RCC 7860 (cell line): ENCODE data around the gene CD58.
"Not testable (repeated sequence)": the region's sequence is repeated elsewhere in the genome, so short reads cannot be mapped to it uniquely, and the experiment has no call there.

Experiments
- DNase-seq: peaks from one replicate; pipeline ENCODE4 v3.0.0-alpha.2; 2015; ENCODE audit warnings: low spot score
- FAIRE-seq: peaks from 2 replicates; lab custom pipeline; 2012; peaks lifted over from hg19 to GRCh38; lab: Jason Lieb, UNC

The CD58 gene

GRCh38 chr1:116570358-116571214, at the start of gene CD58:
CD58 (minus strand) TSS chr1:116571026; CDS start chr1:116570972, 54 bp downstream.
- DNase-seq (peak; percentile 77), FAIRE-seq (no peak)

DNA sequence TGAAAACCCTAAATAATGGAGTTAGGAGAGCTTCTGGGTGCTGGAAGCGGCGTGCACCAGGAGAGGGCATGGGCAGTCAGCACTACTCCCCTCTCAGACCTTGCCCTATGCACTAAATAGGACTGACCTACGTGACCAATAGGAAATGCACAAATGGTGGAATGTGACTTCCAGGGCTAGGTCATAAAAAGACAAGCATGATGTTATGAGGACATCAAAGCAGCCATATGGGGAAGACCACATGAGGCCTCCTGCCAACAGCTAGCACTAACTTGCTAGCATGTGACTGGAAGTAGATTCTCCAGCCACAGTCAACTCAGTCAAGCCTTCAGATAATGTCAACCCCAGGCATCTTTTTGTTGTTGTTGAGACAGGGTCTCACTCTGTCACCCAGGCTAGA, 49.6 kb upstream of the CD58 start:
- not testable (repeated sequence) for DNase-seq, FAIRE-seq

DNA sequence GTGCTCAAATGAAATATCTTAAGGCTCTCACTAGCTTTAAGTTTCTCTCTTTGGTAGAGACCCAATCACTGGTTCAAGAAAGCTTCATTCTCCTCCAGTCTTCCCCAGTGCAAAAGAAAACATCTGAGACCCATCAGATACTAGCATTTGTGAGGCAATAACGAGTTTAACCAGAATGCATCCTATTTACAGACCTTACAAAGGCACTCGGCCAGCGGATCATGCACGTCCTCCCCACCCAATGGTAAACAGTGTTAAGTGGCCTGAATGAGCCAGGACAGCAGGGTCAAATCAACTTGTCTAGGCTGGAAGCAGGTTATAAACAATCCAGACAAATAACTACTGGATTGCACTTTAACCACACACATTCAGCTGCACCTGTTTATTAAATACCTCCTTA, 48.3 kb upstream of the CD58 start:
- not testable (repeated sequence) for DNase-seq, FAIRE-seq

- FAIRE-seq, DNase-seq: not testable (repeated sequence)
These were observed 47.0 kb upstream of the CD58 start for GRCh38 chr1:116617808-116618207.

DNA sequence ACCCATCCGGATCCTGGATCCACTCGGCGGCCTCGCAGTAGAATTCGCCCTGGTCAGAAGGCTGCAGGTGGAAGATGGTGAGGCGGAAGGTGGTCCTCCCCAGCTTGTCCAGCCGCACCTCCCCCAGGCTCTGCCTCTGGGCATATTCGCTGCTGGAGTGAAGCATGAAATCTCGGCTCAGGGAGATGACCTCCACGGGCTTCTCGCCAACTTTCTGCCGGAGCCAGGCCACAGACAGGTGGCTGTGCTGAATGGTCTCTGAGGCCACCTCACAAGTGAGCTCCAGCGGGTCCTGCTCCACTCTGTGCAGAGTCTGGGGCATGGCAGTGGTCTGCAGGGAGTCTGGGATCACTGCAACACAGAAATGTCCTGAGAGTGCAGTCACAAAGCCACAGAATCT, 43.0 kb upstream of the CD58 start:
- not testable (repeated sequence) for DNase-seq, FAIRE-seq

- DNase-seq, FAIRE-seq: not testable (repeated sequence)
These were observed 39.1 kb upstream of the CD58 start for GRCh38 chr1:116609801-116610371.

GRCh38 chr1:116608841-116609240, 38.0 kb upstream of the CD58 start:
- not testable (repeated sequence) for FAIRE-seq, DNase-seq

DNA sequence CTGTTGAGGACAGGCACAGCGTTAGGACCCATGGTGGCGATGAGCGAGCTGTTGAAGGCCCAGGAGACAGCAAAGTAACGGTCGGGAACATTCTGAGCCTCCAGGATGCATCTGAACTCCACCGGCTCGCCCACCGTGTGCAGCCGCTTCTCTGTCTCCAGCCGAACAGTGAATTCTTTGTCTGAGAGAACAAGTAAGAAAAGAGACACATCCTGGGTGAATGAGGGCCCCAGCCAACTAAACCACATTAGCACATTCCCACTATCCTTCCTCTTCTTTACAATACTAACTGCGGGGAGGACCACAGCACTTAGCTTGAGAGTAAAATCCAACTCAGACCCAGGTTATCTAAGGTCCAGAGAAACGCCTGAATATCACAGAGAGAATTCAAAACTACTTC, 37.3 kb upstream of the CD58 start:
- DNase-seq, FAIRE-seq: not testable (repeated sequence)

DNA sequence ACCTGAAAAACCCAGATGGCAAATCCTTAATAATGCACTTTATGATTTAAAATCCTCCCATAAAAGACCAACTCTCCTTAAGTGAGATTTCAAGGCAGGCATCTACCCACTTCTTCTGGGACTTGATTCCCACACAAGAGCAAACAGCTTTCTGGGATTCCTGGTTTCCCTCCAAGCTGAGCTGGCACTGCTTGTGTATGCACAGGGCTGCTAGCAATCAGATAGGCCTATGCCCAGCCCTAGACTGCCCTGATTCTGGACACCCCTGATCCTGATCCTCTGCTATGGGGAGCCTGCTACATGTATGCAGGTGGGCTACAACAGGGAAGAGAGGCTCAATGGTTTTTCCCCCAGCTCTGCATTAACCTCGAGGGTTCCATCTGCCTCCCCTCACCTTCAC, 36.6 kb upstream of the CD58 start:
- FAIRE-seq, DNase-seq: not testable (repeated sequence)

DNA sequence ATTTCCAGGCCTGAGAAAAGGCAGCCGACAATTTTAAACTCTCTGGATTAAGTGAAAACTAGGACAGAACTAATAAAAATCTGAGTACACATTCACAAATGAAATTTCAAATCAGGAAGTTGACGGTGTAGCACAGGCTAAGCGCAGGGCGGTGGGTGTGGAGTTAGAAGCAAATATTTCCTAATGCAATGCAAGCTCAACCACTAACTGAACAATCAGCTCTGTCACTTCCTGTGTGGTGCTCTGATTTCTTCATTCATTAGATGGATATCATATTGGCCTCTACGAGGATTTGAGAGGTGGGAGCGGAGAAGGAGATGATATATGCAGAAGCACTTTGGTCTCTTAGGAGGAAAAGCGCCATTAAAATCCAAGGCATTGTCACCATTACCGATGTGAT, 35.2 kb upstream of the CD58 start:
- FAIRE-seq = not testable (repeated sequence)

DNA sequence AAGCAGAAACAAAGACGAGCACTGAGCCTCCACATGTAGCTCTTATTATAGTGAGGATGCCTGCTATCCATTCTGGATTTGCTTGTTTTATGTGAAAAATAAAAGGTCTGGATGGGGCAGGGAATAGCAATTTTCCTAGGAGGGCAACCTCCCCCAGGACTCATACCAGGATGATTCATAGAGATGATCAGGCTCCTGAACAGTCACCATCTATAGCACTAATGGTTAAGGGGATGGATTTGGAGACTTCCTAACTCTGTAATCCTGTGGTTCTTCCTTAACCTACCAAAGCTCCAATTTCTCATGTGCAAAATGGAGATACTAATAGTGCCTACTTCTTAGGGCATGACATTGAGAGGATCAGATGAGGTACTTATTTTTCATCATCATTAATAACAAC, 34.5 kb upstream of the CD58 start:
- DNase-seq (no peak), FAIRE-seq (no peak)

More for the DNA sequence above, 35.2 kb upstream of the CD58 start:
- DNase-seq = not testable (repeated sequence)

GRCh38 chr1:116604408-116604807, 33.6 kb upstream of the CD58 start:
- not testable (repeated sequence) for FAIRE-seq, DNase-seq

DNA sequence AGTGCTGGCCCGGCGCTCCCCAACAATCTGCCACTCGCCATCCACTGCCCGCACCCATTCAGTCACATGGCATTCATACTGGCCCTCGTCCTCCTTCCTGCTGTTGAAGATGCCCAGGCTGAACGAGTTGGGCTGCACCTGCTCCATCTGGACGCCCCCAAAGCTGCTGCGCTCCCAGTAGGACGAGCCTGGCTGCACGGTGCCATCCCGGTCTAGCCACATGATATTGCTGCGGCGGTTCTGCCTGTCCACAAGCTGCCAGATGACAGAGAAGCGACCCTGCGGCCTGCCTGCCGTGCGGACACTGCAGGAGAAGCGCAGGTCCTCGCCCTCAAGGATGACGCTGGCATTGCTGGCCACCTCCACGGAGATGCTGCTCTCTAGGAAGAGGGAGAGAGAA, 32.8 kb upstream of the CD58 start:
- DNase-seq, FAIRE-seq: not testable (repeated sequence)

DNA sequence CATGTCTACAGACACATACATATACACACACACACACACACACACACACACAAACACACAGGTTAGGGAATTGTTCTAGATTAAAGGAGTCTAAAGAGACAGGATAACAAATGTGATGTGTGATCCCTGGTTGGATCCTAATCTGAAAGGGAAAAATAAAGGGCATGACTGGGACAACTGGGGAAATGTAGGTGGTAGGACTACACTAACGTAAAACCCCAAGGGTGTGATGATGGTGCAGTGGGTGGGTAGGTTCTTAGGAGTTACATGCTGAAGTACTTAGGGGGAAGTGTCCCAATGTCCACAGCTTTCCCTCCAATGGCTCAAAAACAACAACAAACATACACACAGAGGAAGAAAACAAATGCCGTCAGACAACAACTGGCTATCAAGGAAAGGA, 28.5 kb upstream of the CD58 start:
- not testable (repeated sequence) for DNase-seq, FAIRE-seq

- not testable (repeated sequence) for FAIRE-seq, DNase-seq
These were observed 27.7 kb upstream of the CD58 start for GRCh38 chr1:116598420-116599036.

- not testable (repeated sequence) for FAIRE-seq, DNase-seq
These were observed 26.6 kb upstream of the CD58 start for GRCh38 chr1:116597388-116597787.

- DNase-seq, FAIRE-seq: not testable (repeated sequence)
These were observed 26.0 kb upstream of the CD58 start for GRCh38 chr1:116596742-116597307.

DNA sequence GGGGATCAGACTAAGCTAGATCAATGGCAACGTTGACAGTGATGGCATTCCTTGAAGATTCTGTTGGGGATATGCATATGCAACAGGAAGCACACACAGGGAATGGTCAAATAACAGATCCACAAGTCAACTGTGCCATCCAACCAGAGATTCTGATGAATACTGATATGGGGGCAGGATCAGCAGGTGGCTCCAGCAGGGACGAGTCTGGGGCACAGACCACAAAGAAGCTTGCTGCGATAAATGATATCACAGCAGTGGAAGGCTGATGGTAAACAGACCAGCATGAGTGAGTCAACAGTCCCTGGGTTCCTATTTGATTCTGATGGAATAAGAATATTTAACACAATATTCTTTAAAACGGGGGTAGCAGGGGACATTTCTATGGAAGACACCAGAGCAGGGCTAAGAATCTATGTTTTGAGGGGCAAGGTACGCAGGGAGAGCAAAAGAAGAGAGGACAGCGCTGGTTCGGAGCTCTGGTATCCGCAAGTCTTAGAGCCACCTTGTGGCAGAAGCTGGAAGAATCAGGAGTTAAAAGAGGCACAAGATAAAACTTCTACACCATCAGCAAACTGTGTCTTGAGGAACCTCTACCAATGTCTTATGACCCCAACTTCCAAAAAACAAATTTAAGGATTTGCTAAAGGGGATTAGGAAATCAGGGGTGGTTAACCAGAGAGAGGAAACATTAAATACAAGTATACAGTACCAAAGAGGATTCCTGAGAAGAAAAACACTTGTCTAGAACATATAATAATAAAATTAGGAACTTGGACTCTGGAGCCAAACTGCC, 25.3 kb upstream of the CD58 start:
- not testable (repeated sequence) for DNase-seq, FAIRE-seq

GRCh38 chr1:116595065-116595840, 24.4 kb upstream of the CD58 start:
- not testable (repeated sequence) for FAIRE-seq, DNase-seq
